ENCODE measurements around the gene PGR.

PGR gene

DNA sequence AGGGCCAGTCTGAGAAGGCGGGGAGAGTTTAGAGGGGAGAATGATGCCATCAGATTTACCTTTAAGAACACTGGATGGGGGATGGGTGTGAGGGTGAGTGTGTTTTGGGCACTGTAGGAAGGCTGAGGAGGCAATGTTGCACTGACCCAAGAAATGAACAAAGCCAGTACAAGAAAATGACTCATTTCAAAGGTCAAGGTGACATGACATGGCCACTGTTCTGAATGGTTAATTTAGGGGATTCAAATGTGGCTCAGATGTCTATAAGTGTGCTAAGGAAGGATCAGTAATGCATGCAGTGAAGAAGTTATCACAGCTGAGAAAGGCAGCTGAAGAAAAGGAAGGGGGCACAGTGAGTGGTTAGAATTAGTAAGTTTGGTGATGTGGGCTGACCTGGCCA lies 129.9 kb downstream of the PGR start:
- Histone ChIP-seq H3K9ac (no peak overlapping the region), H3K9me3 (replicated peaks in 1 of 11) (no peaks in the 10 kb centered on the region), H4K20me1 (no peaks in the 10 kb centered on the region), H3K4me3 (no peak overlapping the region), H3K27ac (no peak overlapping the region), H3K36me3 (no peaks in the 10 kb centered on the region), H3K4me2 (no peak overlapping the region), H3K4me1 (no peaks in the 10 kb centered on the region), H3K27me3 (no peaks in the 10 kb centered on the region)
- TF ChIP-seq Cebpa-rat (IDR thresholded peaks at IDR 0.05): no peak

DNA sequence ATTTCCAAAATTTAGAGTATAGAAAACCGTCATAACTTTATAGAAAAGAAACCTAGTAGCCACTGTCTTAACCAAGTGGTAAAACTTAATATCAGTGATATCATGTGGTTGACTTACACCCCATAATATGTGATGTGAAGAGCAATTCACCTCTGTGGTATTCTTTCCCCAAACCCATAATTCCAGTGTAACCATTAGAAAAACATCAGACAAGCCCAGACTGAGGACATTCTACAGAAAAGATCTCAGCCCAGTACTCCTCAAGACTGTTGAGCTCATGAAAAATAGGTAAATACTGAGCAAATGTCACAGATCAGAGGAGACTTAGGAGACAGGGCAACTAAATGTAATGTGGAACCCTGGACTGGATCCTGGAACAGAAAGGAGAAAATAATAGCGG lies 134.6 kb downstream of the PGR start:
- H3K4me3 ChIP-seq: no peak overlapping the region
- H3K36me3 ChIP-seq: no peaks in the 10 kb centered on the region
- no peak overlapping the region for H3K27ac ChIP-seq
- no peaks in the 10 kb centered on the region for H3K9me3 ChIP-seq (replicated peaks in 1 of 11)
- no peak overlapping the region for H3K4me2 ChIP-seq
- TF ChIP-seq Cebpa-rat (IDR thresholded peaks at IDR 0.05): no peak
- 0 out of 20 replicates have a peak, but pooled peaks cover 0 to 7% (median 0%) of the 10 kb centered on the region in 10 experiments for H3K4me1 ChIP-seq
- H3K27me3 ChIP-seq: no peaks in the 10 kb centered on the region
- H4K20me1 ChIP-seq: no peaks in the 10 kb centered on the region
- no peak overlapping the region for H3K9ac ChIP-seq

DNA sequence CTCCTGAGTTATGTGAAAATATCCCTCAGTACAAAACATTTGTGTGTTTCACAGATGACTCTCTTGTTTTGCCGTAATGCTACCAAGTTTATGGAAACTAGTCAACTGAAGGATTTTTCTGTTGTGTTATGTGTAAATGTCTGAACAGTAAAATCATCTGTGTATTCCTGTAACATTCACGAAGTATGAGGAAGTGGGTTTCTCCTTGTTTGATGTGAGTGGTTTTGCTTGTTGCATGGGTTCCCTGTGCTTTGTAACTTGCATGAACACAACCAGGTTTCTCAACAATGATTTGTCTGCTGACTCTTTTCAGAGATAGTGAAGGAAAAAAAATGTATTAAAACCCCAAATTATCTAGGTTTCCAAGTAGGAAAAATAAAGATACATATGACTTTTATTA lies 138.1 kb downstream of the PGR start:
- no peaks in the 10 kb centered on the region for H3K27me3 ChIP-seq
- H3K4me2 ChIP-seq: no peak overlapping the region
- H4K20me1 ChIP-seq: no peaks in the 10 kb centered on the region
- no peaks in the 10 kb centered on the region; a peak in 2 of 22 replicates for H3K36me3 ChIP-seq
- H3K4me3 ChIP-seq: no peak overlapping the region
- no peaks in the 10 kb centered on the region for H3K9me3 ChIP-seq (replicated peaks in 1 of 11)
- TF ChIP-seq Cebpa-rat (IDR thresholded peaks at IDR 0.05): no peak
- no peak overlapping the region for H3K27ac ChIP-seq
- H3K9ac ChIP-seq: no peak overlapping the region
- 0 out of 20 replicates have a peak, but pooled peaks cover 0 to 7% (median 0%) of the 10 kb centered on the region in 10 experiments for H3K4me1 ChIP-seq

DNA sequence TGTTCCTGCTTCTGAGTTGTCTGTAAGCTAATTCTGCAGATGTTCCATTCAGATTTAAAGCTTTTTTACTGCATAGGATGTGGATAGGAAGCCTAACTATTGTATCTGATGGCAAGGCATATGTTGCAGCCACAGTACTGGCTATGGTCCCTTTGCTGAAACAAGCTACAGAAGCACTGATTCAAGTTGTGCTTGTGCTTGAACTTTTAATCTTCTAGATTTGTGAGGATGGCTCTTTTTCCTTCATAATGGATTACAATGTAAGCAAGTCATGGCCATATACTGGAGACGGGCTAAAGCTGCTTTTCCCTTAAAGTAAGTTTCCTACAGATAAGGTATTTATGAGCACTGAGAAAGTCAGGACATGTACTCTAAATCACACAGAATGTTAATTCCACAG lies 138.7 kb downstream of the PGR start:
- Histone ChIP-seq H4K20me1 (no peaks in the 10 kb centered on the region), H3K27me3 (no peaks in the 10 kb centered on the region)
- TF ChIP-seq Cebpa-rat (IDR thresholded peaks at IDR 0.05): no peak

DNA sequence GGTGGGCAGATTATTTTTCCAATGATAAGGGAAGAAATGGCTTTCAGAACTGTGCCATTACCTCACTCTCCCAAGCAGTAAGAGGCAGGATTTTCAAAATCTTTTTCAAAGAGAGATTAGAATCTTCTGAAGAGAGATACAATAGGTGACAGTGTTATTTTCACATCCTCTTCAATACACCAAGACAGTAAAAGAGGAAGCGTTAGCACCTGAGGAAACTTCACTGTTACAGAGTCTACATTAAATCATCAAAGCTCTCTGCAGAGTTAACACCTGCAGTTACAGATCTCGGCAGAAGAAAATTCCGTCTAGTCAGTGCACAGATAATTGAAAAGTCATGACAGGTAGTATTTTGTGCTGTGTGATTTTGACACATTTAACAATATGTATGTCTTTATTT lies 144.9 kb downstream of the PGR start:
- Histone ChIP-seq H4K20me1 (no peaks in the 10 kb centered on the region; a peak in 1 of 22 replicates), H3K36me3 (peaks cover 0 to 20% (median 0%) of the 10 kb centered on the region in 11 experiments; a peak in 3 of 22 replicates), H3K27ac (no peak overlapping the region), H3K9me3 (replicated peaks in 1 of 11) (no peaks in the 10 kb centered on the region), H3K27me3 (no peaks in the 10 kb centered on the region), H3K4me3 (no peak overlapping the region), H3K4me2 (no peak overlapping the region), H3K9ac (no peak overlapping the region), H3K4me1 (no peaks in the 10 kb centered on the region)
- TF ChIP-seq Cebpa-rat (IDR thresholded peaks at IDR 0.05): no peak

More for the DNA sequence above, 138.7 kb downstream of the PGR start:
- Histone ChIP-seq H3K9me3 (replicated peaks in 1 of 11) (no peaks in the 10 kb centered on the region), H3K27ac (no peak overlapping the region), H3K36me3 (peaks cover 0 to 5% (median 0%) of the 10 kb centered on the region in 11 experiments; a peak in 2 of 22 replicates), H3K4me1 (0 out of 20 replicates have a peak, but pooled peaks cover 0 to 7% (median 0%) of the 10 kb centered on the region in 10 experiments), H3K9ac (no peak overlapping the region), H3K4me2 (no peak overlapping the region), H3K4me3 (no peak overlapping the region)

DNA sequence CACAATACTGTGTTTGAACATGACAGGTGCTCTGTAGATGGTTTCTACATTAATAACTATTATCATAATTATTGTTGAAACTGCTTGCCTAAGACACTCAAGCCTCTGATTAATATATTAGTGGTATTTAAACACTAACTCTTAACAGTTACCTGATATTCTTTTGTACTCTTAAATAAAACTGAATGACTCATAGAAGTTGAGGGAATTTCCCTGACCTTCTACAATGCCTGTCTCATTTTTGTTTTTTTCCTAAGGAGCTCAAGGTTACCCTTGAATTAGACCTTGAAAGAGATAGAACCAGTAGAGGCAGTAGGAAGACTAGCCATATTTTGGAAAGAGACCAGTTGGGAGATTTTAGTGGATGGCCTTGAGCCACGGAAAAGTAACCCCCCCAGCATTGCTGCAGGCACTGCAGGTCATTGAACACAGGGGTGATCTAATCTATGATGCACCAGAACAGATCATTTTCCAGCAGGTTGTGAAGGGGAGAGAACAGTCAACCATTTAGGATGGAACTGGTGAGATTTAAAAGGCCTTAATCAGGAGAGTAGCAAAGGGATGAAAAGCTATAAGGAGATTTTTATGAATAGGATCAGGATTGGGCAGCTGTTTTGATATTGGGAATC lies 148.3 kb downstream of the PGR start:
- Histone ChIP-seq H3K36me3 (peaks cover 3 to 50% (median 13%) of the 10 kb centered on the region in 11 experiments; a peak in 20 of 22 replicates), H3K9me3 (replicated peaks in 1 of 11) (no peaks in the 10 kb centered on the region), H3K9ac (no peak overlapping the region), H3K4me3 (no peak overlapping the region), H4K20me1 (no peaks in the 10 kb centered on the region; a peak in 1 of 22 replicates), H3K4me2 (no peak overlapping the region), H3K27ac (no peak overlapping the region), H3K4me1 (no peaks in the 10 kb centered on the region), H3K27me3 (no peaks in the 10 kb centered on the region)
- TF ChIP-seq Cebpa-rat (IDR thresholded peaks at IDR 0.05): no peak

DNA sequence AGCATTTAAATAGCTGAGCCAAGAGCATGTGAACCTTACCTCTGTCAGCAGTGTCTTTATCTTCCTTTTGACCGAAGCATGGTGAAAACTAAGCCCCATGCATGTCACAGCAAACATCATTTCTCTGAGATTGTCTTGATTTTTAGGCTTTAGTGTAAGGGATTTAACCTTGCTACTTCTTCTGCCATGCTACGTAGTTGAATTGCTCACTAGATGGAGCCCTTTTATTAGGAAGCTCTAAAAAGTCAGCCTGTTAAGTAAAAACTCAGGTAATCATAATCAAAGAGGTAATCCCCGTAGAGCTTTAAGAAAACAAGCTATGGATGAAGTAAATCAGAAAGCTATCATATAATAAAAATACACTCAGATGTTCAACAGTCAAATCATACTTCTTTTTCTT lies 149.5 kb downstream of the PGR start:
- Histone ChIP-seq H3K27ac (no peak overlapping the region), H3K9me3 (replicated peaks in 1 of 11) (no peaks in the 10 kb centered on the region), H3K27me3 (no peaks in the 10 kb centered on the region), H4K20me1 (no peaks in the 10 kb centered on the region; a peak in 1 of 22 replicates), H3K4me1 (no peaks in the 10 kb centered on the region), H3K4me3 (no peak overlapping the region), H3K9ac (no peak overlapping the region), H3K4me2 (no peak overlapping the region), H3K36me3 (peaks cover 8 to 53% (median 24%) of the 10 kb centered on the region in 11 experiments; a peak in 21 of 22 replicates)
- TF ChIP-seq Cebpa-rat (IDR thresholded peaks at IDR 0.05): no peak
